Keratinocyte (primary cell): ENCODE data around the gene RAB11B. TPM values are rescaled to one million over a fixed set of nuclear protein-coding genes. Genes with fewer than 3 reads are reported as not detected.

Experiments
- DNase-seq: peaks from one replicate; pipeline ENCODE4 v3.0.0-alpha.2; 2011; ENCODE audit warnings: low read depth, missing footprints, low spot score
- FAIRE-seq: peaks from 2 replicates; lab custom pipeline; 2011; peaks lifted over from hg19 to GRCh38; lab: Jason Lieb, UNC
- H2AFZ ChIP-seq: 2 replicates; pipeline ENCODE4 v1.6.0; 2012; ENCODE audit warnings: low read length, control low read depth, inconsistent platforms; ENCODE audit not compliant: control insufficient read depth
- H3K27ac ChIP-seq: 2 replicates; pipeline ENCODE4 v1.5.1; 2011; ENCODE audit warnings: low read length; ENCODE audit not compliant: control insufficient read depth, insufficient read depth
- H3K27me3 ChIP-seq: 3 replicates; pipeline ENCODE4 v1.6.0; 2011; ENCODE audit warnings: low read length; ENCODE audit not compliant: control insufficient read depth, insufficient read depth; ENCODE audit errors: extremely low read depth
- H3K36me3 ChIP-seq, 2 experiments: 2 replicates in 1 of 2; 3 replicates in 1 of 2; pipeline ENCODE4 v1.5.1; 2011; ENCODE audit warnings: low read length in 2 of 2, mild to moderate bottlenecking in 1 of 2; ENCODE audit not compliant: control insufficient read depth in 2 of 2, insufficient read depth in 2 of 2; ENCODE audit errors: extremely low read depth in 1 of 2
- H3K4me1 ChIP-seq: 3 replicates; pipeline ENCODE4 v1.5.1; 2011; ENCODE audit warnings: low read length; ENCODE audit not compliant: control insufficient read depth, insufficient read depth; ENCODE audit errors: extremely low read depth
- H3K4me2 ChIP-seq: 3 replicates; pipeline ENCODE4 v1.6.0; 2011; ENCODE audit warnings: low read depth, low read length; ENCODE audit not compliant: control insufficient read depth, insufficient read depth; ENCODE audit errors: extremely low read depth
- H3K4me3 ChIP-seq, 3 experiments: fragments of 200-600 bp in 1 of 3; sonication (generic) in 1 of 3; 2 replicates in 2 of 3; 3 replicates in 1 of 3; pipeline ENCODE4 v1.5.1; 2011 to 2016; ENCODE audit warnings: low read length in 3 of 3, mild to moderate bottlenecking in 3 of 3, control low read depth in 2 of 3, inconsistent platforms in 1 of 3, low read depth in 1 of 3, mixed read lengths in 1 of 3, mixed run types in 1 of 3, moderate library complexity in 1 of 3; ENCODE audit not compliant: control insufficient read depth in 2 of 3, insufficient read depth in 2 of 3; ENCODE audit errors: extremely low read depth in 1 of 3
- H3K79me2 ChIP-seq: 2 replicates; pipeline ENCODE4 v1.6.0; 2012; ENCODE audit warnings: low read length; ENCODE audit not compliant: control insufficient read depth, insufficient read depth
- H3K9ac ChIP-seq: 3 replicates; pipeline ENCODE4 v1.6.0; 2011; ENCODE audit warnings: low read length; ENCODE audit not compliant: control insufficient read depth, insufficient read depth; ENCODE audit errors: extremely low read depth
- H3K9me1 ChIP-seq: 3 replicates; pipeline ENCODE4 v1.6.0; 2011; ENCODE audit warnings: low read length; ENCODE audit not compliant: control insufficient read depth, insufficient read depth; ENCODE audit errors: extremely low read depth
- H3K9me3 ChIP-seq: 2 replicates; pipeline ENCODE4 v1.5.1; 2012; ENCODE audit warnings: low read depth, low read length; ENCODE audit not compliant: control insufficient read depth
- H4K20me1 ChIP-seq: 3 replicates; pipeline ENCODE4 v1.6.0; 2011; ENCODE audit warnings: low read length; ENCODE audit not compliant: control insufficient read depth, insufficient read depth; ENCODE audit errors: extremely low read depth
- CTCF ChIP-seq, 3 experiments: IDR thresholded peaks in 1 of 3; conservative IDR thresholded peaks in 1 of 3; optimal IDR thresholded peaks in 1 of 3; 2 replicates in 2 of 3; 3 replicates in 1 of 3; pipeline versions ENCODE3 to v1.5.1; 2011; ENCODE audit warnings: low read length in 3 of 3, mild to moderate bottlenecking in 3 of 3, moderate library complexity in 2 of 3, control low read depth in 1 of 3, inconsistent platforms in 1 of 3; ENCODE audit not compliant: insufficient read depth in 2 of 3; ENCODE audit errors: extremely low read depth in 1 of 3
- EZH2 ChIP-seq: IDR thresholded peaks from one replicate; pipeline ENCODE4 v1.6.1; 2012; ENCODE audit warnings: inconsistent platforms, mild to moderate bottlenecking, low read length, moderate library complexity
- dilution Hi-C: fragments of 300-500 bp; cut with MboI; formaldehyde crosslinking; loops from one replicate; pipeline ENCODE4 v1.7.0; 2020; ENCODE audit warnings: low sequenced_read_pairs; ENCODE audit not compliant: extremely low pct_ligation_motif_present
- polyA plus RNA-seq, 5 experiments: library from polyadenylated mRNA; depleted of rRNA in 3 of 5; stranded (reverse) in 3 of 5; stranded (forward) in 1 of 5; unstranded in 1 of 5; fragments of >200 nt; gene quantifications; 1 replicate in 1 of 5; 2 replicates in 3 of 5; 3 replicates in 1 of 5; pipeline versions ENCODE4 v1.2.1 to v1.2.3, GENCODE V29; 2011 to 2012; ENCODE audit warnings: missing spikeins in 2 of 5, low read depth in 1 of 5, low replicate concordance in 1 of 5

Gene RAB11B
- polyA plus RNA-seq, 1 donor (not counting 4 experiments of a cell fraction or from before 2014, with no cell fraction given): 14.3 TPM

GRCh38 chr19:8366121-8366581 lies 24.0 kb upstream of the RAB11B start:
- dilution Hi-C loops: no loop called here
- no peak for DNase-seq
- no peak overlapping the region for H3K27ac ChIP-seq

DNA sequence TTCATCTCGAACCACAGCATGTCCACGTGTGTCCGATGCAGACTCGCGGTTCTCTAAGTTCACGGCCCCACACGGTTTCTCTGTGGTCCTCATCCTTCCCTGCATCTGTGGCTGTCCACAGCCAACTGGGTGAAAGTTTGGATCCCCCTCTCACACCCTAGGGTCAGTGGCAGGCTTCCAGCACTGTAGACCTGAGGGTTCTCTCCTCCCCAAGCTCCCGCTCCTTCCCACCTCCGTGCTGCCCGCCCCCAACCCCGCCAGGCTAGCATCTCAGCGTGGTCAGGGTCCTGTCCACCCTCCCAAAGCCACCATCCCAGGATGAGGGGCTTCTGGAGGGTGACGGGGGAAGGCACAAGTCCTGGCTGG lies 23.2 kb upstream of the RAB11B start:
- peaks cover 9 to 19% of the 10 kb centered on the region in 2 experiments for H3K36me3 ChIP-seq
- FAIRE-seq: no peak
- H3K27ac ChIP-seq: no peak overlapping the region
- no peak for DNase-seq
- no peak overlapping the region for H2AFZ ChIP-seq
- TF ChIP-seq EZH2 (no peak), CTCF (optimal IDR thresholded peaks at IDR 0.05 in 1 of 3, IDR thresholded peaks at IDR 0.05 in 1 of 3, conservative IDR thresholded peaks at IDR 0.05 in 1 of 3; ENCODE audit: extremely low read depth in 1 of 3, insufficient read depth in 2 of 3, low read length in 3 of 3) (no peak)
- H3K4me2 ChIP-seq: peak overlapping the region; percentile 61
- H3K9me1 ChIP-seq: no peaks in the 10 kb centered on the region
- H3K9ac ChIP-seq: no peak overlapping the region
- peaks cover 36% of the 10 kb centered on the region for H3K4me1 ChIP-seq
- no peaks in the 10 kb centered on the region for H3K27me3 ChIP-seq
- H4K20me1 ChIP-seq: peaks cover 5% of the 10 kb centered on the region
- dilution Hi-C loops: no loop called here
- no peaks in the 10 kb centered on the region for H3K9me3 ChIP-seq
- no peak overlapping the region for H3K4me3 ChIP-seq
- H3K79me2 ChIP-seq: no peaks in the 10 kb centered on the region

More at GRCh38 chr19:8366121-8366581, 24.0 kb upstream of the RAB11B start:
- FAIRE-seq: no peak
- H4K20me1 ChIP-seq: peaks cover 5% of the 10 kb centered on the region
- no peaks in the 10 kb centered on the region for H3K9me1 ChIP-seq
- H3K4me2 ChIP-seq: no peak overlapping the region
- H3K9ac ChIP-seq: no peak overlapping the region
- H3K4me1 ChIP-seq: peaks cover 41% of the 10 kb centered on the region
- H3K9me3 ChIP-seq: no peaks in the 10 kb centered on the region
- peak overlapping the region in 1 of 3 experiments; percentile 70 for H3K4me3 ChIP-seq
- TF ChIP-seq EZH2 (no peak), CTCF (optimal IDR thresholded peaks at IDR 0.05 in 1 of 3, IDR thresholded peaks at IDR 0.05 in 1 of 3, conservative IDR thresholded peaks at IDR 0.05 in 1 of 3; ENCODE audit: extremely low read depth in 1 of 3, insufficient read depth in 2 of 3, low read length in 3 of 3) (no peak)
- no peaks in the 10 kb centered on the region for H3K79me2 ChIP-seq
- H3K27me3 ChIP-seq: no peaks in the 10 kb centered on the region
- H3K36me3 ChIP-seq: peaks cover 9 to 17% of the 10 kb centered on the region in 2 experiments
- H2AFZ ChIP-seq: no peak overlapping the region
